Measurements from ENCODE around the gene POLL.

The POLL gene

DNA sequence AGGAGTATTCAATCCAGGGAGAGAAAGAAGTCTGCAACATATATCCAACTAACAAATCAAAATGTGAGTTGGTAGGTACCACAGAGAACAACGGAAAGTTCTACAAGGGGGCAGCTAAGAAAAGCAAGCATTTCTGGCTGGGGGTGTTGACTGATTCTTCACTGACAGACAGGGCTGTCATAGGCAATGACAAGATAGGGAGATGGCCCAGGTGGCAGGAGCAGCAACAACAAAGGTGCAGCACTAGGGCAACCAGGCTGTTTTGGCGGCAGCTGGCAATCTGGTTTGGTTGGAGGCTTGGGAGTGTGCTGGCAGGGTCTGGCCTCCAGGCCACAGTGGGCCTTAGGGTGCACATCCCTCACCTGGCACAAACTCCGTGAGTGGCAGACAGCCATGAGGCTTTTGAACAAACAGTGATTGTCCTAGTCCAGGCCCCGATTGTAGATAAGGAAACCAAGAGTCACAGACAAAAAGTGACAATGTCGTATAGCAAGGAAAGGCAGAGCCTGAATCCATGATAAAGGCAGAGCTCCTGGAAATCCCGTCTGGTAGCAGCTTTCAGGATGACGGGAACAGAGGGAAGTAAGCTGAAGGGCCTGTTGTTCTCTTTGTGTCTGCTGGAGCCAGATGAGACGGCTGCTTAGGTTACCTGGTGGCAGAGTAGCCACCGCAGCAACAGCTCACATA lies 28.5 kb upstream of the POLL start:
- no peak overlapping the region for H3K4me3 ChIP-seq (ENCODE audit: control insufficient read depth, low read depth, low read length)
- no peak for DNase-seq (ENCODE audit: low read depth)
- TF ChIP-seq, protein P1, sequence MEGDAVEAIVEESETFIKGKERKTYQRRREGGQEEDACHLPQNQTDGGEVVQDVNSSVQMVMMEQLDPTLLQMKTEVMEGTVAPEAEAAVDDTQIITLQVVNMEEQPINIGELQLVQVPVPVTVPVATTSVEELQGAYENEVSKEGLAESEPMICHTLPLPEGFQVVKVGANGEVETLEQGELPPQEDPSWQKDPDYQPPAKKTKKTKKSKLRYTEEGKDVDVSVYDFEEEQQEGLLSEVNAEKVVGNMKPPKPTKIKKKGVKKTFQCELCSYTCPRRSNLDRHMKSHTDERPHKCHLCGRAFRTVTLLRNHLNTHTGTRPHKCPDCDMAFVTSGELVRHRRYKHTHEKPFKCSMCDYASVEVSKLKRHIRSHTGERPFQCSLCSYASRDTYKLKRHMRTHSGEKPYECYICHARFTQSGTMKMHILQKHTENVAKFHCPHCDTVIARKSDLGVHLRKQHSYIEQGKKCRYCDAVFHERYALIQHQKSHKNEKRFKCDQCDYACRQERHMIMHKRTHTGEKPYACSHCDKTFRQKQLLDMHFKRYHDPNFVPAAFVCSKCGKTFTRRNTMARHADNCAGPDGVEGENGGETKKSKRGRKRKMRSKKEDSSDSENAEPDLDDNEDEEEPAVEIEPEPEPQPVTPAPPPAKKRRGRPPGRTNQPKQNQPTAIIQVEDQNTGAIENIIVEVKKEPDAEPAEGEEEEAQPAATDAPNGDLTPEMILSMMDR (conservative IDR thresholded peaks at IDR 0.05; ENCODE audit: control insufficient read depth, insufficient read depth, low read depth, low read length), result no peak

DNA sequence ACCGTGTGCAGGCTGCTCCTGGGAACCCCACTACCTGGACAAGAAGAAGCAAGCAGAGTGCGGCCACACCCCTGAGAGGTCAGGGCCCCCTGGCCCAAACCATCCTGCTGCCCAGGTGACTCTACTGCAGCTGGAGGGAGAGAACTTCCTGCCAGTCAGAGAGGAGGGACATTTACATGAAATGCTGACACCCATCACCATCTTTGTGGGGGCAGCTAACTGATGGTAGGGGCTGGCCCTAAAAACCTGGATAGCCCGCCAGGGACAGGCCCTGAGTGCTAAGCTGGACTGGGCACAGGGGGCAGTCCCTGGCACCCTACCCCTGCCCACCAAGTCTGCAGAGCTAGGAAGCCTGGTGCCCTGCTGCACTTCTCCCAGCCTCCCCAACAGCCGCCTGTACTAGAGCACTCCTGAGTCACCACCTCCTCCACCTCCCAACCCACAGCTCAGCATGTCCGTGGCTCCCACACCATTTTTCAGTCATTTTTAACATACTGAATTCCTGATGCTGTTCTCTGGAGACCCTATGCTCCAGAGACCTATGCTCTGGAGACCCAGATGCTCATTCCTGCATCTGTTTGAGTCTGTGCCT lies 27.6 kb upstream of the POLL start:
- no peak for DNase-seq (ENCODE audit: low read depth)
- TF ChIP-seq, protein P1 (conservative IDR thresholded peaks at IDR 0.05; ENCODE audit: control insufficient read depth, insufficient read depth, low read depth, low read length), result no peak
- H3K4me3 ChIP-seq (ENCODE audit: control insufficient read depth, low read depth, low read length), result no peak overlapping the region

DNA sequence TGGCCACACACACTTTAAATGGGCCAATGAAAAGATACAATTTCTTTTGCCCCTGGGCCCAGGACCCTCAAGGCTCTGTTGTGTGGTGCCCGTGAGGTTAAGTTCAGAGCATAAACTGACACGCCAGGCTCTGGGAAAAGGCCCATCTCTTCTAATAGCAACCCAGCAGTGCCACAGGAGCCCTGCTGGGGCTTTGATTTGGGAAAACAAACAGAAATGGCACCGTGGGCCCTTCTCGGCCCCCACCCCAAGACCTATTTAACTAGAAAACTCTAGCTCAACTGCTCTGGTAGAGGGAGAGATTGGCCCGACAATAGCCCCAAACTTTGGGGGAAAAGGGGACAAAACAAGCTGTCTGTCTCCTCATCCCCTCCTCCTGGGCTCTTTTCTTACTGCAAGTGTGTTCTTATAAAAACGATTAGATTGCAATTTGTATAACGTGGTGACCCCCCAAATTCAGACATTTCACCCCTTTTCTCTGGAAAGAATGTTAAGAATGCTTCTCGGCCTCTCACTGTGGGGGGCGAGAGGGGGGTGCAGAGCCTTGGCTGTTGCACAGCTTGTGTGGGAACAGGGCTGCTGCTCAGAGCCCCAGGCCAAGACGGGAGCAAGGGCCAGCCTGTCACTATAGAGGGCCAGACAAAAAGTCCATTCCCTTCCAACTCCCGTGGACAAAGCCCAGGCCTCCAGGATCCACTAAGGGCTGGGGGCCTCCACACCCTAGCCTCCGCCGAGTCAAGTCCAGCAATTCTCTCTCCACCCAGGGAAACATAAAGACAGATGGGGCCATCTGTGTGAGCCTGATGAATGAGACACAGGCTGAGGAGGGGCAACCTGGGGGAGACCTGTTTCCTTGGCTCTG lies 26.8 kb upstream of the POLL start:
- H3K4me3 ChIP-seq (ENCODE audit: control insufficient read depth, low read depth, low read length), result no peak overlapping the region
- TF ChIP-seq, protein P1 (conservative IDR thresholded peaks at IDR 0.05; ENCODE audit: control insufficient read depth, insufficient read depth, low read depth, low read length), result no peak
- no peak for DNase-seq (ENCODE audit: low read depth)

DNA sequence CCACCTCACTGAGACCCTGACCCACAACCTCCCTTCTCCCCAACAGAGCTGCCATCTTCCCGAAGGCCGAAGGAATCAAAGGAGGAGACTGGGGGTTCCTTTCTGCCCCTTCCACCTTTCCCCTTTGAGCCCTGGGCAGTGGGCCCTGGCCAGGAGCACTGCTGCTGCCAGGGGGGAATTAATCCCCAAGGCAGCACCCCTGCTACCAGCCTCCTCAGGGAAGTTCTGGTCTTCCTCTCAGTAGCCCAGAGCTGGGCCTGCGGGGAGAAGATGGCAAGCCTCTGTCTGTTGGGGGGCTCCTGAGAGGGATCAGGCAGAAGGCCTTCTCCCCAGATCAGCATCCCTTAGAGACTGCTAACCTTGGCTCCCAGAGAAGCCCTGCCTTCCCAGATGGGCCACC lies 25.6 kb upstream of the POLL start:
- no peak overlapping the region for H3K4me3 ChIP-seq (ENCODE audit: control insufficient read depth, low read depth, low read length)
- no peak for DNase-seq (ENCODE audit: low read depth)
- TF ChIP-seq, protein P1 (conservative IDR thresholded peaks at IDR 0.05; ENCODE audit: control insufficient read depth, insufficient read depth, low read depth, low read length), result no peak

DNA sequence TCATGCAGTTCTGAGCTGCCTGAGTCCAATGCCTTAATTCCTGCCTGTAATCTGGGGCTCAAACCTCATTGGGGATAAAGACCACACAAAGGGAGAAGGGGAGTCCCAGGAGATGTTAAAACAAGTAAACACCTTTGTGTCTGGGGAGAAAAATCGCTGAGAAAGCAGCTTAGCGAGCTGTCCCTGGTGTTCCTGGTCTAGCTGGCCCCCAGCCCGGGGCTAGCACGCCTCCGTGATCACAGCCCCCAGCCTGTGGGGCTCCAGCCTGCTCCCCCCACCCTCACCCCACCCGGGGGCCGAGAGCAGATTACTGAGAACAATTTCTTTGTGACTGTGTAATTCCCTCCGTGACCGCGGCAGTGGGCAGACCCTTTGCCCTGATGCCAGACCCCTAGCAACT lies 24.8 kb upstream of the POLL start:
- no peak for DNase-seq (ENCODE audit: low read depth)
- TF ChIP-seq, protein P1 (conservative IDR thresholded peaks at IDR 0.05; ENCODE audit: control insufficient read depth, insufficient read depth, low read depth, low read length), result no peak
- H3K4me3 ChIP-seq (ENCODE audit: control insufficient read depth, low read depth, low read length), result no peak overlapping the region

DNA sequence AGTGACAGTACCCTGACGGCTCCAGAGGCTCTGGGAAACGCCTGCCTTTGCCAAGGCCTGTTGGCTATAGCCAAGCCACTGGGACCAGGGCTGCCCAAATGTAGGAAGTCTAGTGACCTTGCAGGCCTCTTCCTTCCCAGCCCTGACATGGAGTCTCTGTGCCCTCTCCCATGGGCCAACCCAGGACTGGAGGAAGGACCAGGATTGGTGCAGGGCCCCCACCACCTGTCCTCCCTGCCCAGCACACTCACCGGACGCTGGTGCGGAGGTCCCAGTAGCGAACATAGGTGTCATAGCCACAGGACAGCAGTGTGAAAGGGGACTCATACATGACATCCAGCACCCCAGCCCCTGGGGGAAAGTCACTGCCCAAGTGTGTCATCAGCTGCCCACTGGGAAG lies 24.0 kb upstream of the POLL start:
- H3K4me3 ChIP-seq (ENCODE audit: control insufficient read depth, low read depth, low read length), result no peak overlapping the region
- TF ChIP-seq, protein P1 (conservative IDR thresholded peaks at IDR 0.05; ENCODE audit: control insufficient read depth, insufficient read depth, low read depth, low read length), result no peak
- DNase-seq (ENCODE audit: low read depth), result no peak
